ENCODE data around the gene RBFA.

DNA sequence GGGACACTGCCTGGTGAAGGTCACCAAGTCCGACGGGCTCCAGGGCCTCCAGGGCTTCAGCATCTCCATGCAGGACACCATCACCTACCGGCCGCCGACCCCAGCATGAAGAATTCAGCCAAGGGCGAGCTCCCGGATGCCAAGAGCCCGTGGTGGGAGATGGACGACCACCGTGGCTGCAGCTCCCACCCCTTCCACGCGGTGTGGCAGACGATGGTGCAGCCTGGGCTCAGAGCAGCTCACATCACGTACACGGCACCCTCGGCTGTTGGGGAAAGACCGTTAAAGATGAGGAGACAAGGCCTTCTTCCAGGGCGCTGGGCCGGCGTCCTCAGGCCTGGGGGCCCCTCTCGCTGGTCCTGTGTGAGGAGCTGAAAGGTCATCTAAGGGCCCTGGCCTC, 43.6 kb downstream of the RBFA start:
- TF ChIP-seq, protein P1, sequence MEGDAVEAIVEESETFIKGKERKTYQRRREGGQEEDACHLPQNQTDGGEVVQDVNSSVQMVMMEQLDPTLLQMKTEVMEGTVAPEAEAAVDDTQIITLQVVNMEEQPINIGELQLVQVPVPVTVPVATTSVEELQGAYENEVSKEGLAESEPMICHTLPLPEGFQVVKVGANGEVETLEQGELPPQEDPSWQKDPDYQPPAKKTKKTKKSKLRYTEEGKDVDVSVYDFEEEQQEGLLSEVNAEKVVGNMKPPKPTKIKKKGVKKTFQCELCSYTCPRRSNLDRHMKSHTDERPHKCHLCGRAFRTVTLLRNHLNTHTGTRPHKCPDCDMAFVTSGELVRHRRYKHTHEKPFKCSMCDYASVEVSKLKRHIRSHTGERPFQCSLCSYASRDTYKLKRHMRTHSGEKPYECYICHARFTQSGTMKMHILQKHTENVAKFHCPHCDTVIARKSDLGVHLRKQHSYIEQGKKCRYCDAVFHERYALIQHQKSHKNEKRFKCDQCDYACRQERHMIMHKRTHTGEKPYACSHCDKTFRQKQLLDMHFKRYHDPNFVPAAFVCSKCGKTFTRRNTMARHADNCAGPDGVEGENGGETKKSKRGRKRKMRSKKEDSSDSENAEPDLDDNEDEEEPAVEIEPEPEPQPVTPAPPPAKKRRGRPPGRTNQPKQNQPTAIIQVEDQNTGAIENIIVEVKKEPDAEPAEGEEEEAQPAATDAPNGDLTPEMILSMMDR (IDR thresholded peaks at IDR 0.05), result no peak
- TF ChIP-seq POLR2A (IDR thresholded peaks at IDR 0.05), result no peak

Data from body of pancreas (tissue), 4 donors.